Measurements from ENCODE around the gene HERC2. TPM values are rescaled to one million over a fixed set of nuclear protein-coding genes. Genes with fewer than 3 reads are reported as not detected.

HERC2 gene
- total RNA-seq, 1 donor from 2014 or later, result 84.6 TPM

- H3K27me3 Mint-ChIP-seq (ENCODE audit: low read depth), result peaks cover 36% of the 10 kb centered on the region
- H3K27ac Mint-ChIP-seq, result no peak overlapping the region
- no peak overlapping the region for H3K4me3 Mint-ChIP-seq
- TF ChIP-seq, protein P1, sequence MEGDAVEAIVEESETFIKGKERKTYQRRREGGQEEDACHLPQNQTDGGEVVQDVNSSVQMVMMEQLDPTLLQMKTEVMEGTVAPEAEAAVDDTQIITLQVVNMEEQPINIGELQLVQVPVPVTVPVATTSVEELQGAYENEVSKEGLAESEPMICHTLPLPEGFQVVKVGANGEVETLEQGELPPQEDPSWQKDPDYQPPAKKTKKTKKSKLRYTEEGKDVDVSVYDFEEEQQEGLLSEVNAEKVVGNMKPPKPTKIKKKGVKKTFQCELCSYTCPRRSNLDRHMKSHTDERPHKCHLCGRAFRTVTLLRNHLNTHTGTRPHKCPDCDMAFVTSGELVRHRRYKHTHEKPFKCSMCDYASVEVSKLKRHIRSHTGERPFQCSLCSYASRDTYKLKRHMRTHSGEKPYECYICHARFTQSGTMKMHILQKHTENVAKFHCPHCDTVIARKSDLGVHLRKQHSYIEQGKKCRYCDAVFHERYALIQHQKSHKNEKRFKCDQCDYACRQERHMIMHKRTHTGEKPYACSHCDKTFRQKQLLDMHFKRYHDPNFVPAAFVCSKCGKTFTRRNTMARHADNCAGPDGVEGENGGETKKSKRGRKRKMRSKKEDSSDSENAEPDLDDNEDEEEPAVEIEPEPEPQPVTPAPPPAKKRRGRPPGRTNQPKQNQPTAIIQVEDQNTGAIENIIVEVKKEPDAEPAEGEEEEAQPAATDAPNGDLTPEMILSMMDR (IDR thresholded peaks at IDR 0.05; ENCODE audit: unreplicated experiment), result no peak
- H3K9me3 Mint-ChIP-seq, result peaks cover 19% of the 10 kb centered on the region
- H3K36me3 Mint-ChIP-seq, result no peaks in the 10 kb centered on the region
- DNase-seq (ENCODE audit: low spot score in 2 of 2, unreplicated experiment in 2 of 2), result no peak
- H3K4me1 Mint-ChIP-seq, result no peaks in the 10 kb centered on the region
These were observed 237.4 kb downstream of the HERC2 start for GRCh38 chr15:28084547-28084946.

- no peak overlapping the region for H3K27ac Mint-ChIP-seq
- peaks cover 37% of the 10 kb centered on the region for H3K27me3 Mint-ChIP-seq (ENCODE audit: low read depth)
- H3K9me3 Mint-ChIP-seq, result peaks cover 8% of the 10 kb centered on the region
- H3K4me1 Mint-ChIP-seq, result no peaks in the 10 kb centered on the region
- DNase-seq (ENCODE audit: low spot score in 2 of 2, unreplicated experiment in 2 of 2), result no peak
- TF ChIP-seq, protein P1 (IDR thresholded peaks at IDR 0.05; ENCODE audit: unreplicated experiment), result no peak
- H3K36me3 Mint-ChIP-seq, result no peaks in the 10 kb centered on the region
- no peak overlapping the region for H3K4me3 Mint-ChIP-seq
These were observed 238.9 kb downstream of the HERC2 start for GRCh38 chr15:28082891-28083684.

DNA sequence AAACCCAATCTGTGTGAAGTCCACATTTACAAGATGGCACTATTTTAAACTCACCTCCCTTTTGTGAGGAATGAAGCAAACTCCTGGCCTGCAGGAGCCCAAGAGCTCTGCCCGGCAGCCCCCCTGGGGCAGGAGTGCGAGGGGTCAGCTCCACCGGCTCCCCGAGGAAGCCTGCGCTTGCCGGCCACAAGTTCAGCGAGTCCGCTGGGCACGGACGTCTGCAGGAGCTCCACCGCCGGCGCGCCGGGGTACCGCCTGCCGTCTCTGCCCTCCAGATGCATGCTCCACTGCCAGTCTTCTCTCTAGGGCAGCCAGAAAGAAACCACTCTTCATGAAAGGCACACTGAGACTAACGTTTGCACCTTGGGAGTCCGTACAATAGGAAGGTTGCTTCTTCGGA lies 240.4 kb downstream of the HERC2 start:
- Mint-ChIP-seq H3K36me3 (no peaks in the 10 kb centered on the region), H3K27me3 (ENCODE audit: low read depth) (peaks cover 27% of the 10 kb centered on the region), H3K4me1 (no peaks in the 10 kb centered on the region), H3K4me3 (no peak overlapping the region), H3K9me3 (peaks cover 3% of the 10 kb centered on the region), H3K27ac (no peak overlapping the region)
- TF ChIP-seq, protein P1 (IDR thresholded peaks at IDR 0.05; ENCODE audit: unreplicated experiment), result no peak
- no peak for DNase-seq (ENCODE audit: low spot score in 2 of 2, unreplicated experiment in 2 of 2)

GRCh38 chr15:28080386-28080785 lies 241.6 kb downstream of the HERC2 start:
- no peak for DNase-seq (ENCODE audit: low spot score in 2 of 2, unreplicated experiment in 2 of 2)
- no peak overlapping the region for H3K27ac Mint-ChIP-seq
- H3K9me3 Mint-ChIP-seq, result peaks cover 3% of the 10 kb centered on the region
- TF ChIP-seq, protein P1 (IDR thresholded peaks at IDR 0.05; ENCODE audit: unreplicated experiment), result no peak
- no peaks in the 10 kb centered on the region for H3K36me3 Mint-ChIP-seq
- no peaks in the 10 kb centered on the region for H3K4me1 Mint-ChIP-seq
- H3K4me3 Mint-ChIP-seq, result no peak overlapping the region
- peaks cover 22% of the 10 kb centered on the region for H3K27me3 Mint-ChIP-seq (ENCODE audit: low read depth)

DNA sequence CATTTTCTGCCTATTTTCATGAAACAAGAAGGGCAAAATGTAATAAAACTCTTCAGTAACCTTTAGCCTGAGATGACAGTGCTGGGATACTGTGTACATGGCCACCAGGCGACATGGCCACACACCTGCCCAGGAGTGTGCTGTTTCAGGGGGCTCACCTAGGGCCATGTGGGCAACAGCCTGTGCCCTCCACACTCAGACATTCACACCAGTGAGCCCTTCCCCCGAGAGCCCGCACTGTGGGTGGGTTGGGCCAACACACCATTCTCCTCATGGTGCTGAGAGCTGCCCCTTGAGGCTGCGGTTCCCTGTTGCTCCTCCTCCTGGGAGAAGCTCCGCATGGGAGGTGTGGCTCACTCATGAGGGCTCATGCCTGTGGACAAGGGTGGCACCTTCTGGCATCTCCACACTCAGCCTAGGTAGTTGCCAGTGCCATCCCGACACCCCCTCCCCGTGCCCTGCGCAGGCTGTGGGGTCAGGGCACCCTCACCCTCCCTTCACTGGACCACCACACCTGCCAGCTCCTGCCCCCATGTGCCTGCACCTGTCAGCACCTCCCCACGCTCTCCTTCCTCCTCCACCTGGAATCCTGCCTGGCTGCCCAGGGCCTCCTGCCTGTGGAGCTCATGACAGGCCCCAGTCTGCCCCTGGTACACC lies 242.5 kb downstream of the HERC2 start:
- no peak overlapping the region for H3K27ac Mint-ChIP-seq
- no peak for DNase-seq (ENCODE audit: low spot score in 2 of 2, unreplicated experiment in 2 of 2)
- H3K4me3 Mint-ChIP-seq, result no peak overlapping the region
- H3K4me1 Mint-ChIP-seq, result no peaks in the 10 kb centered on the region
- H3K9me3 Mint-ChIP-seq, result peaks cover 2% of the 10 kb centered on the region
- no peaks in the 10 kb centered on the region for H3K36me3 Mint-ChIP-seq
- peaks cover 18% of the 10 kb centered on the region for H3K27me3 Mint-ChIP-seq (ENCODE audit: low read depth)
- TF ChIP-seq, protein P1 (IDR thresholded peaks at IDR 0.05; ENCODE audit: unreplicated experiment), result no peak

Data from mesothelial cell of epicardium (in vitro differentiated cells).